ENCODE results near the gene IL17RA. TPM values are rescaled to one million over a fixed set of nuclear protein-coding genes. Genes with fewer than 3 reads are reported as not detected.

The IL17RA gene
- total and polyA plus RNA-seq, 2 donors (not counting 3 experiments of a cell fraction or from before 2014, with no cell fraction given) = 13.0 to 19.3 TPM

GRCh38 chr22:17117890-17118289 lies 33.1 kb downstream of the IL17RA start:
- CTCF ChIA-PET = no interaction called here
- dilution Hi-C loops (cut with MboI; ENCODE audit: extremely low pct_ligation_motif_present, low sequenced_read_pairs) = no loop called here
- H3K27ac ChIP-seq (ENCODE audit: insufficient read depth, low read depth, low read length) = no peak overlapping the region
- no peaks in the 10 kb centered on the region for H3K79me2 ChIP-seq (ENCODE audit: control insufficient read depth, insufficient read depth, low read length)
- H2AFZ ChIP-seq (ENCODE audit: low read depth, low read length) = no peak overlapping the region
- TF ChIP-seq GATA2 (IDR thresholded peaks at IDR 0.05; ENCODE audit: insufficient read depth, insufficient read length, low read depth, low read length) (no peak), EZH2 (IDR thresholded peaks at IDR 0.05; ENCODE audit: borderline replicate concordance, low read depth, low read length, severe bottlenecking) (no peak), CTCF (IDR thresholded peaks at IDR 0.05; ENCODE audit: extremely low read depth in 1 of 2, insufficient read depth in 1 of 2, low read depth in 1 of 2, low read length in 2 of 2) (no peak), POLR2A (IDR thresholded peaks at IDR 0.05; ENCODE audit: low read depth, low read length) (no peak), JUN (IDR thresholded peaks at IDR 0.05; ENCODE audit: borderline replicate concordance, insufficient read depth, insufficient read length, low read depth) (no peak), POLR2AphosphoS5 (IDR thresholded peaks at IDR 0.05; ENCODE audit: insufficient read depth, low read depth, low read length) (no peak)
- no peaks in the 10 kb centered on the region for H3K9me3 ChIP-seq (replicated peaks; ENCODE audit: control insufficient read depth, insufficient read depth, low read length)
- H3K4me2 ChIP-seq (ENCODE audit: insufficient read depth, low read length) = no peak overlapping the region
- H3K36me3 ChIP-seq (ENCODE audit: control insufficient read depth in 2 of 2, extremely low read depth in 1 of 2, insufficient read depth in 2 of 2, low read length in 2 of 2) = no peaks in the 10 kb centered on the region
- FAIRE-seq (no peak), DNase-seq (ENCODE audit: low read depth, low spot score) (no peak)
- BruUV-seq (replicated peaks) = no TSS peak
- peaks cover 6% of the 10 kb centered on the region for H3K4me1 ChIP-seq (ENCODE audit: control insufficient read depth, extremely low read depth, insufficient read depth, low read length)
- no peak overlapping the region for H3K9ac ChIP-seq (replicated peaks; ENCODE audit: extremely low read depth, insufficient read depth, low read length)
- H3K27me3 ChIP-seq (ENCODE audit: control insufficient read depth in 2 of 2, insufficient read depth in 2 of 2, low read length in 2 of 2) = peaks cover 25% of the 10 kb centered on the region in 2 experiments
- POLR2A ChIA-PET = no interaction called here
- intact Hi-C loops (cut with micrococcal nuclease) = no loop called here
- no peaks in the 10 kb centered on the region for H4K20me1 ChIP-seq (replicated peaks; ENCODE audit: control insufficient read depth, extremely low read depth, insufficient read depth, low read length)
- H3K9me1 ChIP-seq (replicated peaks; ENCODE audit: control insufficient read depth, extremely low read depth, insufficient read depth, low read length) = no peaks in the 10 kb centered on the region
- H3K4me3 ChIP-seq (replicated peaks in 1 of 3; ENCODE audit: insufficient read depth in 1 of 3, low read depth in 1 of 3, low read length in 3 of 3) = no peak overlapping the region

GRCh38 chr22:17118342-17118741 lies 33.5 kb downstream of the IL17RA start:
- DNase-seq (ENCODE audit: low read depth, low spot score) (no peak), FAIRE-seq (no peak)
- intact Hi-C loops (cut with micrococcal nuclease) = no loop called here
- H2AFZ ChIP-seq (ENCODE audit: low read depth, low read length) = no peak overlapping the region
- peaks cover 25% of the 10 kb centered on the region in 2 experiments for H3K27me3 ChIP-seq (ENCODE audit: control insufficient read depth in 2 of 2, insufficient read depth in 2 of 2, low read length in 2 of 2)
- H4K20me1 ChIP-seq (replicated peaks; ENCODE audit: control insufficient read depth, extremely low read depth, insufficient read depth, low read length) = no peaks in the 10 kb centered on the region
- H3K36me3 ChIP-seq (ENCODE audit: control insufficient read depth in 2 of 2, extremely low read depth in 1 of 2, insufficient read depth in 2 of 2, low read length in 2 of 2) = no peaks in the 10 kb centered on the region
- POLR2A ChIA-PET = no interaction called here
- no peaks in the 10 kb centered on the region for H3K79me2 ChIP-seq (ENCODE audit: control insufficient read depth, insufficient read depth, low read length)
- H3K4me1 ChIP-seq (ENCODE audit: control insufficient read depth, extremely low read depth, insufficient read depth, low read length) = peaks cover 6% of the 10 kb centered on the region
- dilution Hi-C loops (cut with MboI; ENCODE audit: extremely low pct_ligation_motif_present, low sequenced_read_pairs) = no loop called here
- no TSS peak for BruUV-seq (replicated peaks)
- CTCF ChIA-PET = no interaction called here
- no peaks in the 10 kb centered on the region for H3K9me3 ChIP-seq (replicated peaks; ENCODE audit: control insufficient read depth, insufficient read depth, low read length)
- no peak overlapping the region for H3K9ac ChIP-seq (replicated peaks; ENCODE audit: extremely low read depth, insufficient read depth, low read length)
- H3K4me2 ChIP-seq (ENCODE audit: insufficient read depth, low read length) = no peak overlapping the region
- no peak for TF ChIP-seq POLR2A (IDR thresholded peaks at IDR 0.05; ENCODE audit: low read depth, low read length)
- no peak for TF ChIP-seq MYC (IDR thresholded peaks at IDR 0.05; ENCODE audit: low read depth, low read length)
- TF ChIP-seq MAX (IDR thresholded peaks at IDR 0.05; ENCODE audit: insufficient read depth, insufficient read length) = no peak
- TF ChIP-seq EZH2 (IDR thresholded peaks at IDR 0.05; ENCODE audit: borderline replicate concordance, low read depth, low read length, severe bottlenecking) = no peak
- no peak for TF ChIP-seq GATA2 (IDR thresholded peaks at IDR 0.05; ENCODE audit: insufficient read depth, insufficient read length, low read depth, low read length)
- no peak for TF ChIP-seq JUN (IDR thresholded peaks at IDR 0.05; ENCODE audit: borderline replicate concordance, insufficient read depth, insufficient read length, low read depth)
- no peak for TF ChIP-seq FOS (IDR thresholded peaks at IDR 0.05; ENCODE audit: borderline replicate concordance, insufficient read depth, low read length)
- no peak for TF ChIP-seq POLR2AphosphoS5 (IDR thresholded peaks at IDR 0.05; ENCODE audit: insufficient read depth, low read depth, low read length)
- TF ChIP-seq CTCF (IDR thresholded peaks at IDR 0.05; ENCODE audit: extremely low read depth in 1 of 2, insufficient read depth in 1 of 2, low read depth in 1 of 2, low read length in 2 of 2) = no peak
- no peaks in the 10 kb centered on the region for H3K9me1 ChIP-seq (replicated peaks; ENCODE audit: control insufficient read depth, extremely low read depth, insufficient read depth, low read length)
- no peak overlapping the region for H3K4me3 ChIP-seq (replicated peaks in 1 of 3; ENCODE audit: insufficient read depth in 1 of 3, low read depth in 1 of 3, low read length in 3 of 3)
- no peak overlapping the region for H3K27ac ChIP-seq (ENCODE audit: insufficient read depth, low read depth, low read length)
